Osteoblast (primary cell): ENCODE data around the gene SAMD11. TPM values are rescaled to one million over a fixed set of nuclear protein-coding genes. Genes with fewer than 3 reads are reported as not detected.

ENCODE experiments used
- DNase-seq: peaks from one replicate; pipeline ENCODE4 v3.0.0; 2011; ENCODE audit warnings: low spot score, mixed read lengths; ENCODE audit not compliant: insufficient read length; ENCODE audit errors: missing footprints
- H2AFZ ChIP-seq: 2 replicates; pipeline ENCODE4 v1.6.0; 2011; ENCODE audit warnings: mild to moderate bottlenecking, low read length
- H3K27ac ChIP-seq: 2 replicates; pipeline ENCODE4 v1.5.1; 2011; ENCODE audit warnings: mild to moderate bottlenecking, low read depth, low read length, moderate library complexity
- H3K27me3 ChIP-seq: 2 replicates; pipeline ENCODE4 v1.6.0; 2012; ENCODE audit warnings: mild to moderate bottlenecking, control low read depth, inconsistent platforms, low read length, moderate library complexity; ENCODE audit not compliant: insufficient read depth
- H3K36me3 ChIP-seq: 2 replicates; pipeline ENCODE4 v1.5.1; 2011; ENCODE audit warnings: mild to moderate bottlenecking, low read length, control low read depth, moderate library complexity; ENCODE audit not compliant: insufficient read depth
- H3K4me1 ChIP-seq: 2 replicates; pipeline ENCODE4 v1.5.1; 2011; ENCODE audit warnings: mild to moderate bottlenecking, low read length, control low read depth, moderate library complexity; ENCODE audit not compliant: insufficient read depth
- H3K4me2 ChIP-seq: 2 replicates; pipeline ENCODE4 v1.6.0; 2011; ENCODE audit warnings: mild to moderate bottlenecking, low read length; ENCODE audit not compliant: insufficient read depth
- H3K4me3 ChIP-seq: fragments of 200-600 bp; sonication (generic); 3 replicates; pipeline ENCODE4 v1.5.1; 2012; ENCODE audit warnings: mild to moderate bottlenecking, low read length, inconsistent platforms; ENCODE audit not compliant: insufficient read depth
- H3K79me2 ChIP-seq: 2 replicates; pipeline ENCODE4 v1.6.0; 2012; ENCODE audit warnings: mild to moderate bottlenecking, low read length, control low read depth, inconsistent platforms; ENCODE audit not compliant: insufficient read depth
- H3K9me3 ChIP-seq: 2 replicates; pipeline ENCODE4 v1.5.1; 2011; ENCODE audit warnings: low read depth, low read length, control low read depth
- H4K20me1 ChIP-seq: 2 replicates; pipeline ENCODE4 v1.6.0; 2012; ENCODE audit warnings: mild to moderate bottlenecking, low read length, control low read depth; ENCODE audit not compliant: insufficient read depth
- CTCF ChIP-seq: IDR thresholded peaks from 2 replicates; pipeline ENCODE4 v1.5.1; 2011; ENCODE audit warnings: mild to moderate bottlenecking, low read depth, low read length, moderate library complexity; ENCODE audit errors: extremely low read depth
- total RNA-seq: library from RNA; depleted of rRNA; stranded (reverse); fragments of >200 nt; gene quantifications from 2 replicates; pipeline ENCODE4 v1.2.3, GENCODE V29; 2012

SAMD11 gene
- total RNA-seq, 1 donor = 8.3 TPM

GRCh38 chr1:904310-904950 is 19.3 kb upstream of the SAMD11 start:
- no peaks in the 10 kb centered on the region for H3K36me3 ChIP-seq
- H3K27ac ChIP-seq = no peak overlapping the region
- TF ChIP-seq CTCF = peak; percentile 56
- DNase-seq = peak; percentile 99
- peak overlapping the region; percentile 62 for H3K4me3 ChIP-seq
- H4K20me1 ChIP-seq = no peaks in the 10 kb centered on the region
- H3K4me1 ChIP-seq = peaks cover 12% of the 10 kb centered on the region
- H3K79me2 ChIP-seq = no peaks in the 10 kb centered on the region
- no peak overlapping the region for H2AFZ ChIP-seq
- H3K9me3 ChIP-seq = no peaks in the 10 kb centered on the region
- peak overlapping the region; percentile 74 for H3K4me2 ChIP-seq
- H3K27me3 ChIP-seq = no peaks in the 10 kb centered on the region

GRCh38 chr1:905071-905749 is 18.5 kb upstream of the SAMD11 start:
- no peak for TF ChIP-seq CTCF
- peak overlapping the region; percentile 62 for H3K4me3 ChIP-seq
- H3K27ac ChIP-seq = no peak overlapping the region
- peak; percentile 83 for DNase-seq
- H4K20me1 ChIP-seq = no peaks in the 10 kb centered on the region
- H3K36me3 ChIP-seq = no peaks in the 10 kb centered on the region
- peak overlapping the region; percentile 63 for H2AFZ ChIP-seq
- H3K4me1 ChIP-seq = peaks cover 14% of the 10 kb centered on the region
- no peaks in the 10 kb centered on the region for H3K27me3 ChIP-seq
- peak overlapping the region; percentile 74 for H3K4me2 ChIP-seq
- H3K9me3 ChIP-seq = no peaks in the 10 kb centered on the region
- H3K79me2 ChIP-seq = no peaks in the 10 kb centered on the region

GRCh38 chr1:905811-906599 is 17.7 kb upstream of the SAMD11 start:
- H4K20me1 ChIP-seq = no peaks in the 10 kb centered on the region
- H3K27ac ChIP-seq = no peak overlapping the region
- no peaks in the 10 kb centered on the region for H3K9me3 ChIP-seq
- H2AFZ ChIP-seq = no peak overlapping the region
- H3K27me3 ChIP-seq = no peaks in the 10 kb centered on the region
- H3K4me2 ChIP-seq = peak overlapping the region; percentile 74
- TF ChIP-seq CTCF = no peak
- H3K4me1 ChIP-seq = peaks cover 22% of the 10 kb centered on the region
- DNase-seq = peak; percentile 90
- no peaks in the 10 kb centered on the region for H3K36me3 ChIP-seq
- H3K79me2 ChIP-seq = no peaks in the 10 kb centered on the region
- no peak overlapping the region for H3K4me3 ChIP-seq
